Lung (tissue), 12 donors: ENCODE data around the gene GMEB2. TPM values are rescaled to one million over a fixed set of nuclear protein-coding genes. Genes with fewer than 3 reads are reported as not detected.
"Not testable (repeated sequence)": the region's sequence is repeated elsewhere in the genome, so short reads cannot be mapped to it uniquely, and the experiment has no call there.

ENCODE experiments used
- ATAC-seq: fragments of 200-7000 bp; cut with Tn5 transposase; one replicate; pipeline ENCODE4 v1.9.1; 2020; ENCODE audit warnings: moderate number of reproducible peaks; ENCODE audit not compliant: insufficient read depth, low FRiP score
- DNase-seq, 3 donors: peaks; one replicate each; pipeline ENCODE4 v3.0.0-alpha.2; 2013 to 2017
- H3K27ac ChIP-seq, 2 donors: one replicate each; pipeline ENCODE4 v1.5.1; 2013; ENCODE audit warnings: mild to moderate bottlenecking in 2 of 2, moderate library complexity in 2 of 2, control low read depth in 1 of 2, inconsistent platforms in 1 of 2, low read depth in 1 of 2, low read length in 1 of 2
- H3K27me3 ChIP-seq, 3 donors: one replicate each; pipeline ENCODE4 v1.5.1; 2013; ENCODE audit warnings: low read length in 2 of 3; ENCODE audit not compliant: control insufficient read depth in 3 of 3, insufficient read depth in 3 of 3
- H3K36me3 ChIP-seq, 4 donors: one replicate each; pipeline ENCODE4 v1.5.1; 2013; ENCODE audit warnings: low read length in 4 of 4, mild to moderate bottlenecking in 1 of 4, moderate library complexity in 1 of 4; ENCODE audit not compliant: control insufficient read depth in 4 of 4, insufficient read depth in 4 of 4
- H3K4me1 ChIP-seq, 5 donors: one replicate each; pipeline ENCODE4 v1.5.1; 2013; ENCODE audit warnings: low read length in 5 of 5, mild to moderate bottlenecking in 2 of 5, moderate library complexity in 1 of 5; ENCODE audit not compliant: control insufficient read depth in 5 of 5, insufficient read depth in 5 of 5
- H3K4me3 ChIP-seq: one replicate; pipeline ENCODE4 v1.5.1; 2013; ENCODE audit warnings: mild to moderate bottlenecking, control low read depth, moderate library complexity
- H3K9ac ChIP-seq, 2 donors: one replicate each; pipeline ENCODE4 v1.5.1; 2013; ENCODE audit warnings: low read length in 2 of 2, control low read depth in 1 of 2; ENCODE audit not compliant: insufficient read depth in 1 of 2
- H3K9me3 ChIP-seq, 4 donors: one replicate each; pipeline ENCODE4 v1.5.1; 2013; ENCODE audit warnings: low read length in 3 of 4, mild to moderate bottlenecking in 1 of 4, moderate library complexity in 1 of 4; ENCODE audit not compliant: control insufficient read depth in 4 of 4, insufficient read depth in 3 of 4
- CTCF ChIP-seq: IDR thresholded peaks from 2 replicates; pipeline ENCODE4 v1.5.1; 2012; ENCODE audit warnings: mild to moderate bottlenecking; ENCODE audit errors: control extremely low read depth, extremely low read depth
- WGBS, 2 donors: extraction: QIAGEN DNeasy Blood & Tissue Kit; methylation state at CpG; one replicate each; pipeline ENCODE4 v1.1.7; 2013; 5-methylcytosine and 5-hydroxymethylcytosine counted together
- polyA plus RNA-seq, 2 donors: library from polyadenylated mRNA; stranded (reverse); fragments of 200-250 nt; gene quantifications; one replicate each; pipeline ENCODE4 v1.2.1, GENCODE V29; 2013
- total RNA-seq, 2 donors: library from RNA; depleted of rRNA in 1 of 2; stranded (reverse); fragments of >200 nt in 1 of 2; gene quantifications; one replicate each; pipeline ENCODE4 v1.2.1, GENCODE V29; 2014 to 2021
- donor health status: control.
- donor health status: control.
- donor health status: Bipolar disorder and iron deficiency.
- donor health status: healthy.
- donor health status: DM: yes; HTN: yes; CAD: no.

The GMEB2 gene
- total and polyA plus RNA-seq, 4 donors: 7.6 to 12.9 (median 10.3) TPM

DNA sequence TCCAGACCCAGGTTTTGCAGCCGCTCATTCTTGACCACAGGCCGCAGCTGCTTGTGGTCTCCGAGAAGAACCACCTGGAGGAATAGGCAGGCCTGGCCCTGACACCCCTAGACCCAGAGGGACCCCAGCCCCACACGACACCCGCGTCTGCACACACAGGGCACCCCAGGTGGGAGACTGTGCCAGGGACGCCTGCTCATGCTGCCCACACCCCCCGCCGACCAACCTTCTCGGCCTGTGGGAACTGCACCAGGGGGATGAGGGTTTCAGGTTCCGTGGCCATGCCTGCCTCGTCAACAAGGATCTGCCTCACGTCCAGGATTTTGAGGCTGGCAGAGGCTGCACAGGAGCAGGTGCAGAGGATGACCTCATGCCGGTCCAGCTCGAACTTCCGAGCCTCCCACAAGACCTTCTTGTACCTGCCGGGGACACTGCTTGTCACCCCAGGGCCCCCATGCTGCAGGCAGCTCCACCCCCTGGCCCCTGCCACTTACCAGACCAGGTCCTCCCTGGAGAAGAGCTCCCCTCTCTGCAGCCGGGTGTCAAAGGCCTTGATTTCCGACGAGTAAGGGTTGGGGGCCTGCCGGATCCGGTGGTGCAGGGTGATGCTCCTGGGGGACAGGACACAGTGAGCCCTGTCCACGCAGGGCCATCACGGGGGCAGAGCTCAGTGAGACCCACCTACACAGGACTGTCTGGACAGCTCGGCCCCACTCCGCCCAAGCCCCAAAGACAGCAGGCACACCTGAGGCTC, 65.9 kb downstream of the GMEB2 start:
- ATAC-seq: no peak
- no peaks in the 10 kb centered on the region for H3K27me3 ChIP-seq
- no peak for DNase-seq
- TF ChIP-seq CTCF: no peak
- WGBS, 2 donors: 96% methylated on average over 26 of the region's 26 CpGs
- no peak overlapping the region for H3K27ac ChIP-seq
- H3K36me3 ChIP-seq: peaks cover 3 to 71% (median 6%) of the 10 kb centered on the region in 4 donors
- peaks cover 0 to 8% (median 0%) of the 10 kb centered on the region in 4 donors for H3K9me3 ChIP-seq
- H3K4me1 ChIP-seq: no peaks in the 10 kb centered on the region
- no peak overlapping the region for H3K4me3 ChIP-seq
- no peak overlapping the region for H3K9ac ChIP-seq

GRCh38 chr20:63560333-63560805, 66.5 kb downstream of the GMEB2 start:
- Histone ChIP-seq H3K4me3 (no peak overlapping the region), H3K27ac (no peak overlapping the region), H3K36me3 (peaks cover 3 to 64% (median 6%) of the 10 kb centered on the region in 4 donors), H3K4me1 (no peaks in the 10 kb centered on the region), H3K9ac (no peak overlapping the region), H3K9me3 (peaks cover 0 to 4% (median 0%) of the 10 kb centered on the region in 4 donors), H3K27me3 (no peaks in the 10 kb centered on the region)
- 97% methylated on average over 16 of the region's 16 CpGs for WGBS, 2 donors
- ATAC-seq (no peak), DNase-seq (no peak)
- no peak for TF ChIP-seq CTCF

GRCh38 chr20:63559485-63560332, 67.2 kb downstream of the GMEB2 start:
- not testable (repeated sequence) for H3K9ac ChIP-seq, ATAC-seq, H3K9me3 ChIP-seq, DNase-seq, H3K4me1 ChIP-seq, H3K27me3 ChIP-seq, H3K27ac ChIP-seq, H3K4me3 ChIP-seq
- 97 to 98% methylated on average over 28 to 31 of the region's 31 CpGs for WGBS, 2 donors
- H3K36me3 ChIP-seq: peaks cover 3 to 58% (median 6%) of the 10 kb centered on the region in 4 donors
